Measurements from ENCODE around the gene ANKS6. TPM values are rescaled to one million over a fixed set of nuclear protein-coding genes. Genes with fewer than 3 reads are reported as not detected.

ANKS6 gene
- total RNA-seq, 1 donor from 2014 or later: 16.6 TPM

DNA sequence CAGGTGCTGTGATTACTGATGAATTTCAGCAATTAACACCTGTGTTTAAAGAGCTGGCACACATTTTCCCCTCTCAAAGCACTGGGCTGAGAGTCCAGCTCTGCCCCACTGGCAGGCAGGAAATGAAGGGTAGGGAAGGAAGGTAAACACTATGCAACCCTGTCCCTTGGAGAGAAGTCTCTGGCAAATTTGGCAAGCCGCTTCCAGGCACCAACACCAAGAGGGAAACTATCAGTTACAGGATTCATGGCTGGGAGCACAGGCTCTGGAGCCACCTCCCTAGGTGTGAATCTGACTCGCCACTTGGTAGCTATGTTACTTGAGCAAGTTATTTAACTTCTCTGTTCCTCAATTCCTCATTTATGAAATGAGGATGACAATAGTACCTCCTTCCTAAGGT lies 3.3 kb downstream of the ANKS6 start:
- TF ChIP-seq, protein P1, sequence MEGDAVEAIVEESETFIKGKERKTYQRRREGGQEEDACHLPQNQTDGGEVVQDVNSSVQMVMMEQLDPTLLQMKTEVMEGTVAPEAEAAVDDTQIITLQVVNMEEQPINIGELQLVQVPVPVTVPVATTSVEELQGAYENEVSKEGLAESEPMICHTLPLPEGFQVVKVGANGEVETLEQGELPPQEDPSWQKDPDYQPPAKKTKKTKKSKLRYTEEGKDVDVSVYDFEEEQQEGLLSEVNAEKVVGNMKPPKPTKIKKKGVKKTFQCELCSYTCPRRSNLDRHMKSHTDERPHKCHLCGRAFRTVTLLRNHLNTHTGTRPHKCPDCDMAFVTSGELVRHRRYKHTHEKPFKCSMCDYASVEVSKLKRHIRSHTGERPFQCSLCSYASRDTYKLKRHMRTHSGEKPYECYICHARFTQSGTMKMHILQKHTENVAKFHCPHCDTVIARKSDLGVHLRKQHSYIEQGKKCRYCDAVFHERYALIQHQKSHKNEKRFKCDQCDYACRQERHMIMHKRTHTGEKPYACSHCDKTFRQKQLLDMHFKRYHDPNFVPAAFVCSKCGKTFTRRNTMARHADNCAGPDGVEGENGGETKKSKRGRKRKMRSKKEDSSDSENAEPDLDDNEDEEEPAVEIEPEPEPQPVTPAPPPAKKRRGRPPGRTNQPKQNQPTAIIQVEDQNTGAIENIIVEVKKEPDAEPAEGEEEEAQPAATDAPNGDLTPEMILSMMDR (IDR thresholded peaks at IDR 0.05): no peak
- Mint-ChIP-seq H3K27ac (ENCODE audit: unreplicated experiment) (no peak overlapping the region), H3K27me3 (ENCODE audit: unreplicated experiment) (no peaks in the 10 kb centered on the region), H3K4me1 (ENCODE audit: unreplicated experiment) (peaks cover 37% of the 10 kb centered on the region), H3K36me3 (ENCODE audit: unreplicated experiment) (peaks cover 3% of the 10 kb centered on the region), H3K4me3 (ENCODE audit: unreplicated experiment) (no peak overlapping the region), H3K9me3 (ENCODE audit: unreplicated experiment) (peaks cover 5% of the 10 kb centered on the region)
- no peak for DNase-seq (ENCODE audit: extremely low spot score, unreplicated experiment)

DNA sequence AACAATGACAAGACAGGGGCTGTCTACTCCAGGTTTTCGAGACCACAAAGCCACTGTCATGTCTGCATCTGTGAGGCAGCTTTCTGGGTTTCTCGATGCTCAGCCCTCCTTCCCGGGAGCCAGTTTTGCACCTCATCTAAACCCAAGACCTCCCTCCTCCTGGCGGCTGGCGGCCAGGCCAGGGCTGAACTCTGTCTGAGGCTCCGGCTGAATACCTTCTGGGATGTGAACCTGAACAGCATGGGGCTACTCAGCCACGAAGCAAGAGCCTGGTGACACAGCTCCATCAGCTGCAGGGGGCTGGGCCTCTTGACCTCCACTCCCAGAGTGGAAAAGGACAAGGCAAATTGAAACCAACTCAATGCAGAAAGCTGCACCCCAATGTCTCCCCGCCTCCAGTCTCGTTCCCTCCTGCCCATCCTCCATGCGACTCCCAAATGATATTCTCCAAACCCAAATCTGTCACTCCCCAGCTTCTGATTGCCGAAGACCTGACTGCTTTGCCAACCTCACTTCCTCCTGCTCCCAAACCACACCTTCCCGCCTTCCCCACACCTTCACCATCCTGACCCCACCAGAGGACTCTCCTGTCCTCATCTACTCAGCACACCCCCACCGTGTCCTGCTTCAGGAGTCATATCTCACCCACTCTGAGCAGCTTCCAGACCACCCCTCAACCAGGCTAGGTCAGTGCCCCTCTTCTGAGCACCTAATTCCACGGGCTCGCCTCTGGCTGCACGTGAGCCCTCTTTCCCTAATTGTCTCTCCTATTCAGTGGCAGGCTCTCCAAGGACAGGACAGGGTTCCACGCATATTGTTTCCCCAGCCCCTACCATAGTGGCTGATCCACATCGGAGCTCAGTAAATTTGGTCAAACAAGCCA lies 4.5 kb downstream of the ANKS6 start:
- Mint-ChIP-seq H3K36me3 (ENCODE audit: unreplicated experiment) (peaks cover 3% of the 10 kb centered on the region), H3K27me3 (ENCODE audit: unreplicated experiment) (no peaks in the 10 kb centered on the region), H3K27ac (ENCODE audit: unreplicated experiment) (peak overlapping the region; percentile 56), H3K4me3 (ENCODE audit: unreplicated experiment) (no peak overlapping the region), H3K9me3 (ENCODE audit: unreplicated experiment) (no peaks in the 10 kb centered on the region), H3K4me1 (ENCODE audit: unreplicated experiment) (peaks cover 35% of the 10 kb centered on the region)
- no peak for DNase-seq (ENCODE audit: extremely low spot score, unreplicated experiment)
- TF ChIP-seq, protein P1 (IDR thresholded peaks at IDR 0.05): no peak

DNA sequence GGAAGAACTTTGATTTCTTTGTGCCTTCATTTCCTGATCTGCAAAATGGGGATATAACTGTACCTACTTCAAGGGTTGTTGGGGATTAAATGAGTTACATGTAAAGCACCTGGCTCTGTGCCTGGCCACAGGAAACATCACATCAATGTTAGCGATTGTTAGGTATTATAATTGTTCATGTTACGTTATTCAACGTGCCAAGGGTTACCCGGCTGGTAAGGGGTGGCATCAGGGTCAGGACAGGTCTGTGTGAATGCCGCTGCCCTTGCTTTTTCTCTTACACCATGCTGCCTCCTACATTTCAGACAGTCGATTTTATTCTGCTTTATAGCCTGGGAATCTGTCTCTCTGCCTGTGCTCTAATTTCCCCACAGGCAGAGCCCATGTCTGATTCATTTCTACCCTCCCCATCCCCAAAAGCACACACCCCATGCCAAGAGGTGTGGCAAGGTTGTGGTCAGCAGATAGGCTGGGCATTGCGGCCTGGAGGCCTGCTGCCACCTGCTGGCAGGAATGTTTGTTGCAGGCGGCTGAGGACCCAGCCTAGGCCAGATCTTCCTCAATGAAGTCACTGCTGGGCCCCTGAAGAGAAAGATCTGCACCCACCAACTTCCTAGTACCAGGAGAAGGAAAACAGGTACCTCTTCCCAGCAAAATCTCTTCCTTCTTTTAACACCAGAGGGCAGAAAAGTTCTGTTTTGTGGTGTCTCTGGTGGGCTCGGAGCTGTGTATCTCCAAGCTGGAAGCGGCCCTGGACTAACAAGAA lies 5.3 kb downstream of the ANKS6 start:
- DNase-seq (ENCODE audit: extremely low spot score, unreplicated experiment): peak; percentile 92
- peak overlapping the region; percentile 56 for H3K27ac Mint-ChIP-seq (ENCODE audit: unreplicated experiment)
- H3K36me3 Mint-ChIP-seq (ENCODE audit: unreplicated experiment): peaks cover 3% of the 10 kb centered on the region
- H3K4me1 Mint-ChIP-seq (ENCODE audit: unreplicated experiment): peaks cover 32% of the 10 kb centered on the region
- TF ChIP-seq, protein P1 (IDR thresholded peaks at IDR 0.05): peak; percentile 99
- no peaks in the 10 kb centered on the region for H3K9me3 Mint-ChIP-seq (ENCODE audit: unreplicated experiment)
- no peaks in the 10 kb centered on the region for H3K27me3 Mint-ChIP-seq (ENCODE audit: unreplicated experiment)
- no peak overlapping the region for H3K4me3 Mint-ChIP-seq (ENCODE audit: unreplicated experiment)

DNA sequence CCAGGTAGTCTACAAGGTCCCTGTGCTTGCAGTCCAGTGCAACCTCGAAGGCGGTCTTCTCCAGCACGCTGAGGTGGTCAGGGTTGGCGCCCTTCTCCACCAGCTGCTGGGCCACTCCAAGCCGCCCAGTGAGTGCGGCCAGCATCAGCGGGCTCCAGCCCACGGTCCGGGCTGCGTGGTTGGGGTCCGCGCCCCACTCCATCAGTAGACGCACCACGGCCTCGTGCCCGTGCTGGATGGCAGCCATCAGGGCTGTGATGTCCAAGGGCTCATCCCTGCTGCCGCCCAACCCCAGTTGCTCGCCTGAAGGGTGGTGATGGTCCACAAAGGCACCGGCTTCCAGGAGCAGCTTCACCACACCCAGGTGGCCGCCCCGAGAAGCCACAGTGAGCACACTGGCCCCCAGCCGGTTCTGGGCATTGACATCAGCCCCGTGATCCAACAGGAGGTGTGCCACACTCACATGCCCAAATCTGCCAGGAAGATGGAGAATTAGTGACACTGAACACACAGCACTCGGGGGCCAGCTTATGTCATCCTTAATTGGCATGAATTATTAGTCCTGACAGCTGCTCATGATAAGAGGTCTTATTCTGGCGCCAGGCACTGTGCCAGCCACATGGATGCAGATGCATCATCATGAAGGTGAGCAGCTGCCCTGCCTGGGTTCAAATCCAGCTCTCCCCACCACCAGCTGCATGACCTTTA lies 6.1 kb downstream of the ANKS6 start:
- Mint-ChIP-seq H3K27ac (ENCODE audit: unreplicated experiment) (no peak overlapping the region), H3K27me3 (ENCODE audit: unreplicated experiment) (no peaks in the 10 kb centered on the region), H3K36me3 (ENCODE audit: unreplicated experiment) (peaks cover 6% of the 10 kb centered on the region), H3K4me3 (ENCODE audit: unreplicated experiment) (no peak overlapping the region), H3K4me1 (ENCODE audit: unreplicated experiment) (peaks cover 26% of the 10 kb centered on the region), H3K9me3 (ENCODE audit: unreplicated experiment) (no peaks in the 10 kb centered on the region)
- TF ChIP-seq, protein P1 (IDR thresholded peaks at IDR 0.05): no peak
- no peak for DNase-seq (ENCODE audit: extremely low spot score, unreplicated experiment)
